NCI-H2196 (cell line): ENCODE results near the gene ACTMAP.
"Not testable (repeated sequence)": the region's sequence is repeated elsewhere in the genome, so short reads cannot be mapped to it uniquely, and the experiment has no call there.

Source experiments
- DNase-seq: peaks from one replicate; lab custom pipeline; 2025; ENCODE audit not compliant: unreplicated experiment; lab: John Stamatoyannopoulos, UW

ACTMAP gene, protein sequence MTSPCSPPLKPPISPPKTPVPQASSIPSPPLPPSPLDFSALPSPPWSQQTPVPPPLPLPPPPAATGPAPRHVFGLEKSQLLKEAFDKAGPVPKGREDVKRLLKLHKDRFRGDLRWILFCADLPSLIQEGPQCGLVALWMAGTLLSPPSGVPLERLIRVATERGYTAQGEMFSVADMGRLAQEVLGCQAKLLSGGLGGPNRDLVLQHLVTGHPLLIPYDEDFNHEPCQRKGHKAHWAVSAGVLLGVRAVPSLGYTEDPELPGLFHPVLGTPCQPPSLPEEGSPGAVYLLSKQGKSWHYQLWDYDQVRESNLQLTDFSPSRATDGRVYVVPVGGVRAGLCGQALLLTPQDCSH

DNA sequence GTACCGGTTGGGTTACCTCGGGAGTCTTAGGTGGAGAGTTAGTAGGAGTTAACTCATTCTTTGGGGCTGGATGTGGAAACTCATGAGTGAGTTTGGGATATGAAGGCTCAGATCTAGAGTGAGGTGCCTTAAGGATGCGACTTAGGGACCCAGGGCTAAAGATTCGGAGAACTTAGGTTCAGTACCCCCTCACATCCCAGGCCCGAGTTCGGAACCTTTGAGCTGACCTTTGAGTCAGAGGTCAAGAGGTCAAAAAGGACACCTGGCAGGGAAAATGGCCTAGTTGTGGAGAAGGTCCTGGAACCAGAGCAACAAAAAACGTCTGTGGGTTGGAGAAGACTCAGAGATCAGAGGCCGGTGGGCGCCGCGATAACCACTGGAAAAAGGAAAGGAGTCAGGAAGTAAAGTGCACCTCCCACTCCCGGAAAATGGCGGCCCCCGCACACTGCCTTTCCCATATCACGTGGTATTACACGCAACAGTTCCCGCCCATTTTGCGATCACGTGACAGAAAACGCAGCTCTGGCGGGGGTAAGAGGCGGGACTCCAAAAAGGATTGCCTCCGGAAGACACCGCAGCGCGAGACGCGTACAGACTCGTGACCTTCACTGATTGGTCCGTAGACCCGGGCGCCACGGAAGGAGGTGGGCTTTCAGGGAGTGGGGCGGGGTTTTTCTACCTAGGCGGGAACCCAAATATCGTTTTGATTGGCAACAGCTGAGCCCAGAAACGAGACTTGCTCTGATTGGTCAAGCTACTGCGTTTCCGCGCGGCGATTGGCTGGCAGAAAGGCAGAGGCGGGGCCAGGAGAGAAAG lies at the start of gene ACTMAP:
ACTMAP (minus strand) TSS at position 420 of the 816 bp plus-strand sequence. CDS start 674 bp downstream, outside the sequence.
- DNase-seq: peak; percentile 100

DNA sequence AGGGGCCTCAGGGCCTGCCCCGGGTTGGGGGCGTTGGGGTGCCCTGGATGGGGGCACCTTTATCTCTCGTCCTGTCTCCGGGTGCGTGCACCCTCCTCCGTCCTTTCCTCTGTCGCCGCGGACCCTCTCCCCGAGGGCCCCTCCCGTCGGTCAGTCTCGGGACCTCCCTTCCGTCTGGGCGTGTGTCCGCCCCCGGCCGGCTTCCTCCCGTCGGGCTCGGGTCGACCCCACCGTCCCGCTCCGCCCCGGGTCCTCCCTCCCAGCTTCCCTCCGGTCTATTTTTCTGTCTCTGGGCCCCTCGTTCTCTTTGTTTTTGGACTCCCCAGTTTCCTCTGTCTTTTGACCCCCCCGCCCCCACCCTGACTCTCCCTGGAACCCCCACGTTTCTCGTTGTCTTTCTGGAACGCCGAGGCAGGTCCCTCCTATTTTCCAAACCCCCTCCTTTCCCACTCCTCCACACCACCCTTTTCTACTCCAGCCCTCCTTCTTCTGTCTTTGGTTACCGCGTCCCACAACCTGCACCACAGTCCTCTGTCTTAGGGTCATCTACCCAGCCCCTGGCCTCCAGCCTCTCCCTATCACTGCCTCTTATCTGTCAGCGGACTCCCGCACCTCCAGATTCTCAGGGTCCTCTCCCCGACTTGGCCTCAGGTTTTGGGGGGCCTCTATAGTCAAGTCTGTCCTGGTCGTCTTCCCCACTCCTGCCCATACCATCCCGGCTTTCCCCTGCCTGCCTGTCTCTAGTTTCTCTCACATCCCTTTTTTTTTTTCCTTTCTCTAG lies 49.5 kb upstream of the ACTMAP start:
- DNase-seq: no peak

DNA sequence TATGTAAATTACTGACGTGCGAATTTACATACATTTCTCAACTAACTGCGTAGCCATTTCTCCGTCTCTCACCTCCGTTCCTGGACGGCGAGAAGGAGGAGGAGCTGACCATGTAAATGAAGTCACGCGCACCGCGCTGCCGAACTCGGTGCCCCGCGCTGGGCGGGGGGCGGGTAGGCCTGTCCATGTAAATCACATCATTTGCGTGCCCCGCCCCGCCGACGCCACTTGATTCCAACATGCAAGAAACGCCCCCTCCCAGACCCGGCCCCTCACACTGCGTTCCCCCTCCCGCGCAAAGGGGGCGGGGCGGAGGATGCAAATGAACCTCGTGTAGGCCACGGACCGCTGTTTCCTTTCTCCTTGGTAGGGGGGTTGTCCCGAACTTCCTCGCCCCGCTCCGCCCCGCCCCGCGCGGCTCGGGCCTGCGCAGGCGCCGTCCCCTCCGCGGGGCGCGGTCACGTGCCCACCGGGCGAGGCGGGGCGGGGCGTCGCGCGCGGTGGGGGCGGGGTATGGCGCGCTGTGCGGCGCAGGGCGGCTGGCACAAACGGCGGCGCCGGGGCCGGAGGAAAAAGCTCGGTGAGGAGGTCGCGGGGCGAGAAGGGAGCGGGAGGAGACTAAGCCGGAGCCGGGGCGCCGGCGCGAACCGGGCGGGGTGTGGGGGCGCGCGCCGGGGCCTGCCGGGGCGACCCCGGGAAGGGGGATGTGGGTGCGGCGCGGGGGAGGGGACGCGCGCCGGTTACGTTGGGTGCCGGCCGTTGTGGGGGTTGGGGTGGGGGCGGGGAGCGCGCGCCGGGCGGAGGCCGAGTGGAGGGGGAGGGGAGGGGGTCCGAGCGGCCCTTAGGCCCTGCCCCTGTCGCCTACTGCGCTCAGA lies 48.6 kb upstream of the ACTMAP start, which contains the start of gene EGLN2:
EGLN2 (plus strand) TSS at position 509 of the 875 bp plus-strand sequence. CDS start 1,382 bp downstream, outside the sequence.
- peak; percentile 99 for DNase-seq

DNA sequence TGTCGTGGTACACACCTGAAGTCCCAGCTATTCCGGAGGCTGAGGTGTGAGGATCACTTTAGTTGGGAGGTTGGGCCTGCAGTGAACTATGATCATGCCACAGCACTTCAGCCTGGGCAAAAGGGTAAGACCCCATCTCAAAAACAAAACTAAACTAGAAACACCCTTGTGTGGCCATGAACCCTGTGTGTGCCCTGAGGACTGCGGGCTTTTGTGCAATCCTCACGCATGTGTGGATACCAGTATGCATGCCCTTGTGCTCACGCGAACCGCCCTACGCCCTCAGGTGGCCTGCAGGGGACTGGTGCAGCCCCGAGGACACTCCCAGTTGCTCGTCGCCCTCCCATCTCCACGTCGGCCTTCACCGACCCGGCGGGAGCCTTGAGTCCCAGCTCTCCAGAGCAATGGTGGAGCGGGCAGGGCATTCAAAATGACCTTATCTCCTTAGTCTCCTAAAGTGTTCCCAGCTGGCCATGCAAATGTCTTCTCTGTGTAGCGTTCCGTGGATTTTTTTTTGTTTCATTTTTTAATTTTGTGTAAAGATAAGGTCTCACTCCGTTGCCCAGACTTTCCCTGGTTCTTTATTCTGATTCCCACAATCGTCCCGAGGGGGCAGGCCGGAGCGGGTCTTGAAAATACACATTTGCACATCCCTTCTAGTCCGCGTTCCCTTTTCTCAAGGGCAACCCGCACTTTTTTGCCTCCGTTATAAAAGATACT lies 47.8 kb upstream of the ACTMAP start:
- DNase-seq: peak; percentile 46

DNA sequence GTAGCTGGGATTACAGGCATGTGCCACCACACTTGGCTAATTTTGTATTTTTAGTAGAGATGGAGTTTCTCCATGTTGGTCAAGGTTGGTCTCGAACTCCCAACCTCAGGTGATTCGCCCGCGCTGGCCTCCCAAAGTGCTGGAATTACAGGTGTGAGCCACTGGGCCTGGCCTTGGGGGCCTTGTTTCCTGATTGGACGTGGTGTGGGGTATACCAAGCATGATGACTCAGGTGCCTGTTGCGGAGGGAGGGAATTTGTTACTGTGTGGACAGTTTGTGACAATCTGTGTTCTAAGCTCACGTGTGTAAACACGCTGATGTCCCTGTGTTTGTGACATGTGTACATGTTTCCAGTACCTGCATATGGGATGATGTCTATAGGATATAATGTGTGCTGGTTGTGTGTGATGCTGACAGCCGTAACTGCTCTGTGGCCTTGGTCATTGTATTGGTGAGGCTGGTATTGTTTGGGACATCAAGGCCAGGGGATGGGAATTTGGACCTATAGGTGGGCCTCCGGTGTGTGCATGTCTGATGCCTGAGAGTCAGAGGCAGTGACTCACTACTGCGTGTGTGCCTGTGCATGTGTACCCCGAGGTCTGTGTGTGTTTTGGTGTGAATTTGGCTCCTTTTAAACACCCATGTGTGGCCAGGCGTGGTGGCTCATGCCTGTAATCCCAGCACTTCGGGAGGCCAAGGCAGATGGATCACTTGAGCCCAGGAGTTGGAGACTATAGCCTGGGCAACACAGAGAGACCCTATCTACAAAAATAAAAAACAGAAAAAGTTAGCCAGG lies 47.1 kb upstream of the ACTMAP start:
- DNase-seq: no peak

DNA sequence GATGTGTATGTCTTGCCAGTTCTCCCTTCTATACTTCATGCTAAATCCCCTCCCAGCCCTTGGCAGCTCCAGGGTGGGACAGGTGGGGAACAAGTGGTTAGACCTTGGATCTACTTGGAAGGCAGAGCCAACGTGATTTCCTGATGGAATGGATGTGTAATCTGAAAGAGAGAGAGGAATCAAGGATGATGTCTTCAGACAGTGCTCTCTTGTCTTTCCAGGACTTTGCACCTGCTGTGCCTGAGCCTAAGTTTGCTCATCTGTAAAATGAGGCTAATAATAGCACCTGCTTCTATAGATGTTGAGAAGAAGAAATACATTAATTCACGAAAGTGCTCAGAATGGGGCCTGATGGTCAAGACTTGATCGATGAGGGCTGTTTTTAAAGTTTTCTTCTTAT lies 41.7 kb upstream of the ACTMAP start:
- DNase-seq: no peak

DNA sequence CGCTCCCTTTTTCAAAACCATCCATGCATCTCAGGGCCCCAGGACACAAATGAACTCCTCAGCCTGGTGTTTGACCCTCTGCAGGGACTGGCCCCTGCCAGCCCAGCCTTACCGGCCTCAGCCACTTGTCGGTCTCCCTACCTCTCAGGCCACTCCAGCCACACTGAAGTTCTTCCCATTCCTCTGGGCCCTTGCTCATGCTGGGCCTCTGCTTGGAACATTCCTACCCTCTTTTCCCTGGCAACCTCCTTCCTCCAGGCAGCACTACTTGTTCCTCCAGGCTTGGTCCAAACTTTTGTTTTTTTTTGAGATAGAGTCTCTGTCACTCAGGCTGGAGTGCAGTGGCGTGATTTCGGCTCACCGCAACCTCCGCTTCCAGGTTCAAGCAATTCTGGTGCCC lies 41.1 kb upstream of the ACTMAP start:
- no peak for DNase-seq

DNA sequence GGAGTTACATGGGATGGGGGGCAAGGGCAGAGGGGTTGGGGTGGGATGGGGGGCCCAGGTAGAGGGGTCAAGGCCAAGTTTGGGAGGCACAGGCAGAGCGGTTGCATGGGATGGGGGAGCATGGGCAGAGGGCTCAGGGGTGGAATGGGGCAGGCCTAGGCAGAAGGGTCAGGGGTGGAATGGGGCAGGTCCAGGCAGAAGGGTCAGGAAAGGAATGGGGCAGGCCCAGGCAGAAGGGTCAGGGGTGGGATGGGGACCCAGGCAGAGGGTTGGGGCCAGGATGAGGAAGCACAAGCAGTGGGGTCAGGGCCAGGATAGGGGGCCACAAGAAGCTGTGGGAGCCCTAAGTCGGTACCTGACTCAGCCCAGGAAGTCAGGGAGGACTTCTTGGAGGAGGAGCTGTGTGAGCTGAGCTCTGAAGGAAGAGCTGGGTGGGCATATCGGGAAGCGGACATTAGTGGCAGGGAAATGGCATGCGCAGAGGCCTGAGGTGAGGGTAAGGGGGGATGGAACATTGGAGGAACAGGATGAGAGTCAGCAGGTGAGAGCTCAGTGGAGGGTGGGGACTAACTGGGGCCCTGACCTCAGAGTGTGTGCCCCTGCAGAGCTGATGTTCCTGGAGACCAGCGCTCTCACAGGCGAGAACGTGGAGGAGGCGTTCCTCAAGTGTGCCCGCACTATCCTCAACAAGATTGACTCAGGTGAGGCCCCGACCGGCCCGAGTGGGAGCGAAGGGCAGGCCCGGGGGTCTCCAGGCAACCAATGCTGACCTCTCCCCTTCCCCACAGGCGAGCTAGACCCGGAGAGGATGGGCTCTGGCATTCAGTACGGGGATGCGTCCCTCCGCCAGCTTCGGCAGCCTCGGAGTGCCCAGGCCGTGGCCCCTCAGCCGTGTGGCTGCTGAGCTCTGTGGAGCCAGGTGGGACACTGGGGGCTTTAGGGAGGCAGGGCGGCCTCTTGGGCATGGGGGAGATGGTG lies 36.1 kb upstream of the ACTMAP start:
- DNase-seq: no peak

DNA sequence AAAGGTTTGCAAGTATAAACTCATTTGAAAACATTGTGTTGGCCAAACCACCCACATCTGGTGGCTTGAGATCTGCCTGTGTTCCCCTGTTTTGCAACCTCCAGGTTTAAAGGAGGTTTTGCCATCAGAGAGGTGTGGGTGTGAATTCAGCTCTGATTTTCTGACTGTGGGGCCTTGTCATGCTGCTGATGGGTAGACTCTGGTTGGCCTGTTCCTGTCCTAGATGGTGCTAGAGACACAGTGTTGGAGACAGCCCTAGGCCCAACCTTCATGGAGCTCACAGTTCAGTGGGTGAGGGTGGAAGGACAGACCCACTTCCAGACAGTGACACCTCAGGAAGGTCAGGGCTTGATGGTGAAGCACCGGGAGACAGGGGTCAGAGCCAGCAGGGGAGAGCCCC lies 35.2 kb upstream of the ACTMAP start:
- no peak for DNase-seq

DNA sequence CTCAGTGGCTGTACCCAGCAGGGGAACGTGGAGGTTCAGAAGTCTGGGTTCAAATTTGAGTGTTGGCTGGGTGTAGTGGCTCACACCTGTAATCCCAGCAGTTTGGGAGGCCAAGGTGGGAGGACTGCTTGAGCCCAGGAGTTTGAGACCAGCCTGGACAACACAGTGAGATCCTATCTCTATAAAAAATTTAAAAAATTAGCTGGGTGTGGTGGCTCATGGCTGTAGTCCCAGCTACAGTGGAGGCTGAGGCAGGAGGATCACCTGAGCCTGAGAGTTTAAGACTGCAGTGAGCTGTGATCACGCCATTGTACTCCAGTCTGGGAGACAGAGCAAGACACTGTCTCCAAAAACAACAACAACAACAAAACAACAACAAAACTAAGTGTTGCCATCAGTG lies 33.9 kb upstream of the ACTMAP start:
- not testable (repeated sequence) for DNase-seq

DNA sequence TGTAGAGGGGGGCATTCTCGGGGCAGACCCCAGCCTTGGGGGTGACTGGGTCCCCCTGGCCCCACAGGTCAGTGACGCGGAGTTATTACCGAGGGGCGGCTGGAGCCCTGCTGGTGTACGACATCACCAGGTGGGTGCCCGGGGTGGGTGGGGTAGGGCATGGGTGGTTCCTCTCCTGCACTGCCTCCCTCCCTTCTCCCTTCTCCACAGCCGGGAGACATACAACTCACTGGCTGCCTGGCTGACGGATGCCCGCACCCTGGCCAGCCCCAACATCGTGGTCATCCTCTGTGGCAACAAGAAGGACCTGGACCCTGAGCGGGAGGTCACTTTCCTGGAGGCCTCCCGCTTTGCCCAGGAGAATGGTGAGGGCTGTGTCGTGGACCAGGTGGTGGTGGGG lies 33.4 kb upstream of the ACTMAP start:
- no peak for DNase-seq

DNA sequence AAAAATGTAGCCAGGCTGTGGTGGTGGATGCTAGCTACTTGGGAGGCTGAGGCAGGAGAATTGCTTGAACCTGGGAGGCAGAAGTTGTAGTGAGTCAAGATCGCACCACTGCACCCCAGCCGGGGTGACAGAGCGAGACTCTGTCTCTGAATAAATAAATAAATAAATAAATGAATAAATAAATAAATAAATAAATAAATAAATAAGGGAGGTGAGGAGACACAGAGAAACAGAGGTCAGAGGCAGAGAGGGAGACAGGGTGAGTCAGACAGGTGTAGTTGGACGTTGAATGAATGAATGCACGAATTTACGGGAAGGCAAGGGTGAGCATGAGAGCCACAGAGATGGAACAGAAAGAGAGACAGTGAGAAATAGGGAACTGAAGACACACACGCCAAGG lies 30.9 kb upstream of the ACTMAP start:
- DNase-seq: no peak

DNA sequence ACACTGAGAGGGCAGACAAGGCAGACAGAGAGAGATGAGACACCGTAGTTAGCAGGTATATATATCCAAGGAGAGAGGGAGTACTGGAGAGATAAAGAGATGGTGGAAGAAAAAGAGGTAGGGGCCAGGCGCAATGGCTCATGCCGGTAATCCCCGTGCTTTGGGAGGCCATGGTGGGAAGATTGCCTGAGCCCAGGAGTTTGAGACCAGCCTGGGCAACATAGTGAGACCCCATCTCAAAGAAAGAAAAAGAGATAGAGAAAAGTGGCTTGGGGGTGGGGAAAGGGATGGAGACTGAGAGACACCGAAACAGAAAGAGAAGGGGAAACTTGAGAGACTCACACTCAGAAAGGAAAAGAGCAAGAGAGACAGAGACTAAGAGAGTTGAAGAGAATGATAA lies 30.3 kb upstream of the ACTMAP start:
- DNase-seq: no peak

DNA sequence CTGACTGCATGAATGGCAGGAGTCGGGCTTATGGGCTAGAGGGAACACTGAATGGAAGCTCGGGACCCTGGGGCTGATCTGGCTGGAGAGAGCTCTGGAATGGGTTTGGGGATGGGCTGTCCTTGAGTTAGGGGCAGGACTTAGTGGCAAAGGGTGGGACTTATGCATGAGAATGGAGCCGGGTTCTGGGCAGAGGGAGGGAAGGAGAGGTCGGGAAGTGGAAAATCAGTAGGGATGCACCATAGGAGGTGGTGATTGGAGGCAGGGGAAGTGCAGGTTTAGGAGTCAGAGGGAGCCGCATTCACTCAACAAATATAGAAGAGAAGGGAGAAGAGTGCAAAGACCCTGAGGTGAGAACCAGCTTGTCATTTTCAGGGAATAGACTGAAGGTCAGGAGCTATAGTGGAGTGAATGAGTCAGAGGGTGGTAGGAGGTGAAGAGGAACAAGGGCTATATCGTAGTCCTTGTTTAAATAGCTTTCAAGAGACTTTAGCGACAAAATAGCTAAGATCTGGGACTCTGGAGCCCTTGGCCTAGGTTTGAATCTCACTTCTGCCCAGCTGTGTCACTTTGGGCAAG lies 28.5 kb upstream of the ACTMAP start:
- no peak for DNase-seq

DNA sequence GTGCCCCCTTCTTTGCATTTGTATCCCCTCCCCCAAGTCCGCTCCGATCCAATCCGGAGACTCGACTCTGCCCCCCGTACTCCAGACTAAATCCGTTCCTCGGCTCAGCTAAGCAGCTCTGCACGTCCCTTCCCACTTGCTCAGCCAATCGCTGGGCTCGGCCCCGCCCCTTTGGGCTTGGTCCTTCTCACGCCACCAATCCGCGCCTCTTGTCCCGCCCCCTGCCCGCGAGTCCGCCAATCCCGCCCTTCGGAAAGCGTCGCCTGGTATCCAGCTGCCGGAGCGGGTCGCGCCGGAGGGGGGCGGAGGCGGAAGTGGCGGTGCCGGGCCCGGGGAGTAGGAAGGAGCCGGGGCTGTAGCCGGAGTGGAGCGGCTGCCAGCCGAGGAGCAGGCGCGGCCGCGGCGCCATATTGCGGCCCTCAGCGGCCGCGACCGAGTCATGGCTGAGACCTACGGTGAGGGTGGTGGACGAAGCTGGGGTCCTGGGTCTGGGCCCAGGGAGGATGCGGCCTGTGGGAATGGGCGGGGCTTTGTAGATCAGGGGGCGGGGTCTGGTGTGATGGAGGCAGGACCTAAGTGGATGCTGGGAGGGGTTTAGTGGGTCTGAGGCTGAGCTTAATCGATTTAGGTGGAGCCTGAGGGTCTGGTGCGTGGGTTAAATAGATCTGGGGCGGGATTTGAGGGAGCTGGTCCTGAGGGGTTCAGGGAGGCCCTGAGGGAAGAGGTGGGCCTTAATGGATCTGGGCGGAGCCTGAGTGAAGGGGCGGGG lies 27.8 kb upstream of the ACTMAP start, which contains the start of gene RAB4B:
RAB4B (plus strand) TSS at position 311 of the 769 bp plus-strand sequence; CDS start at position 440, 129 bp downstream.
- DNase-seq: peak; percentile 99

DNA sequence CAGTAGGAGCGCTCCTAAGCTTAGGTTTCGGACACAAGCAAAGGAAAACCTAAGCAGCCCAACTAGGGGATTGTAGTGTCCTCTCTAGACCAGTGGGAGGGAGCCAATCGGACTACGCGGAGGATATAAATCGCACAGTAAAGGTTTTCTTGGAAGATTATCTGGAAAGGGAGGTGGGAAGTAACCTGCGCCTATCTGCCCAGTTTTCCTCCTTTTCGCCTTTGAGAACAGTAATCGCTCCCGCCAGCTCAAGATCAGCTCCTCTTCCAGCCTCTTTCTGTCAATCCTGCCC lies 27.3 kb upstream of the ACTMAP start:
- DNase-seq: no peak
